Activated CD4-positive, alpha-beta T cell treated with anti-CD3 and anti-CD28 coated beads for 4 hours (primary cell): ENCODE data around the gene NREP.

Experiments
- DNase-seq, 2 donors: peaks; one replicate each; pipeline ENCODE4 v3.0.0-alpha.2; 2020

NREP gene

GRCh38 chr5:111691508-111691907 lies 65.5 kb downstream of the NREP start:
- DNase-seq, result no peak

GRCh38 chr5:111689357-111689935 lies 67.5 kb downstream of the NREP start:
- DNase-seq, result no peak

- no peak for DNase-seq
These were observed 71.0 kb downstream of the NREP start for GRCh38 chr5:111685969-111686368.

GRCh38 chr5:111682641-111683040 lies 74.4 kb downstream of the NREP start:
- no peak for DNase-seq

- DNase-seq, result no peak
These were observed 74.9 kb downstream of the NREP start for GRCh38 chr5:111682121-111682520.

- DNase-seq, result no peak
These were observed 75.4 kb downstream of the NREP start for GRCh38 chr5:111681414-111682120.

GRCh38 chr5:111680737-111681413 lies 76.1 kb downstream of the NREP start:
- DNase-seq, result no peak

- no peak for DNase-seq
These were observed 77.4 kb downstream of the NREP start for GRCh38 chr5:111679611-111680010.
